DOHH2 (cell line): Measurements from ENCODE around the gene RPL18.

ENCODE experiments used
- H3F3A ChIP-seq: fragments of 200-600 bp; sonication (generic), shearing (Covaris generic); 2 replicates; pipeline ENCODE4 v1.6.0; 2016; ENCODE audit warnings: antibody characterized with exemption, mild to moderate bottlenecking; ENCODE audit not compliant: control insufficient read depth, insufficient read depth
- H3K27ac ChIP-seq: fragments of 200-600 bp; sonication (generic); 2 replicates; pipeline ENCODE4 v1.5.1; 2014; ENCODE audit warnings: low read depth, mild to moderate bottlenecking, low read length, moderate library complexity
- H3K27me3 ChIP-seq: fragments of 200-600 bp; sonication (generic); 2 replicates; pipeline ENCODE4 v1.6.1; 2014; ENCODE audit warnings: mild to moderate bottlenecking, low read length, mixed read lengths; ENCODE audit not compliant: control insufficient read depth
- H3K36me3 ChIP-seq: fragments of 200-600 bp; sonication (generic); 2 replicates; pipeline ENCODE4 v1.6.1; 2014; ENCODE audit warnings: mild to moderate bottlenecking, low read length, moderate library complexity, mixed read lengths; ENCODE audit not compliant: control insufficient read depth
- H3K4me1 ChIP-seq: fragments of 200-600 bp; sonication (generic); 2 replicates; pipeline ENCODE4 v1.6.1; 2014; ENCODE audit warnings: mild to moderate bottlenecking, low read length, mixed read lengths; ENCODE audit not compliant: control insufficient read depth
- H3K4me2 ChIP-seq: fragments of 200-600 bp; sonication (generic); 2 replicates; pipeline ENCODE4 v1.6.0; 2014; ENCODE audit warnings: mild to moderate bottlenecking, low read length, moderate library complexity
- H3K4me3 ChIP-seq: fragments of 200-600 bp; sonication (generic); 2 replicates; pipeline ENCODE4 v1.5.1; 2014; ENCODE audit warnings: mild to moderate bottlenecking, low read length, mixed read lengths
- H3K79me2 ChIP-seq: fragments of 200-600 bp; sonication (generic); 2 replicates; pipeline ENCODE4 v1.6.1; 2014; ENCODE audit warnings: mild to moderate bottlenecking, low read length, mixed read lengths; ENCODE audit not compliant: control insufficient read depth
- H3K9me2 ChIP-seq: fragments of 200-600 bp; sonication (generic); replicated peaks from 2 replicates; pipeline ENCODE4 v1.6.1; 2014; ENCODE audit warnings: mild to moderate bottlenecking, low read length, mixed read lengths; ENCODE audit not compliant: control insufficient read depth
- H3K9me3 ChIP-seq: fragments of 200-600 bp; sonication (generic); 2 replicates; pipeline ENCODE4 v1.6.1; 2014; ENCODE audit warnings: antibody characterized with exemption, low read length, mixed read lengths; ENCODE audit not compliant: control insufficient read depth, insufficient read depth
- H4K20me1 ChIP-seq: fragments of 200-600 bp; sonication (generic); 2 replicates; pipeline ENCODE4 v1.6.0; 2014; ENCODE audit warnings: low read depth, mild to moderate bottlenecking, antibody characterized with exemption, low read length, moderate library complexity; ENCODE audit not compliant: control insufficient read depth, insufficient read depth
- EZH2phosphoT487 ChIP-seq: fragments of 200-600 bp; sonication (generic); IDR thresholded peaks from 2 replicates; pipeline ENCODE4 v1.6.1; 2017; ENCODE audit warnings: borderline replicate concordance, mild to moderate bottlenecking, antibody characterized with exemption, low read length, moderate library complexity, mixed read lengths
- TF ChIP-seq, protein P1 (sequence below): fragments of 200-600 bp; sonication (generic); IDR thresholded peaks from one replicate; pipeline ENCODE4 v1.5.1; 2014; ENCODE audit warnings: antibody characterized with exemption, mild to moderate bottlenecking, low read depth, low read length; ENCODE audit not compliant: poor library complexity, severe bottlenecking

The RPL18 gene

DNA sequence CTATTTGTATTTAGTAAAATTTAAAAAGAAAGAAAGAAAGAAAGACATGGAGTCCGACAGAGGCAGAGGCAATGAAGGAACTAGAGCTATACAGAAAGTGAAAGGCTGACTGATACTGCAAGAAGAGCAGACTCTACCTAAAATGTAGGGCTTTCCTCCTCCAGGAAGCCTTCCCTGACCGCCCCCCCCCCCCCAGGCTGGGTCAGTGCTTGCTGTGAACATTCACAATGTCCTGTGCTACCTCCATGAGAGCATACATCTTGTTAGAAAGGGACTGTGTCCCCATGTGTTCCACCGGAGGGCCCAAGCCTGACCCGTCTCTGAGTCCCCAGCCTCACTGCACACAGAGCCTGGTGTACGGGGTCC lies 32.7 kb upstream of the RPL18 start:
- peaks cover 63% of the 10 kb centered on the region for H3K4me1 ChIP-seq
- H3K4me2 ChIP-seq: no peak overlapping the region

DNA sequence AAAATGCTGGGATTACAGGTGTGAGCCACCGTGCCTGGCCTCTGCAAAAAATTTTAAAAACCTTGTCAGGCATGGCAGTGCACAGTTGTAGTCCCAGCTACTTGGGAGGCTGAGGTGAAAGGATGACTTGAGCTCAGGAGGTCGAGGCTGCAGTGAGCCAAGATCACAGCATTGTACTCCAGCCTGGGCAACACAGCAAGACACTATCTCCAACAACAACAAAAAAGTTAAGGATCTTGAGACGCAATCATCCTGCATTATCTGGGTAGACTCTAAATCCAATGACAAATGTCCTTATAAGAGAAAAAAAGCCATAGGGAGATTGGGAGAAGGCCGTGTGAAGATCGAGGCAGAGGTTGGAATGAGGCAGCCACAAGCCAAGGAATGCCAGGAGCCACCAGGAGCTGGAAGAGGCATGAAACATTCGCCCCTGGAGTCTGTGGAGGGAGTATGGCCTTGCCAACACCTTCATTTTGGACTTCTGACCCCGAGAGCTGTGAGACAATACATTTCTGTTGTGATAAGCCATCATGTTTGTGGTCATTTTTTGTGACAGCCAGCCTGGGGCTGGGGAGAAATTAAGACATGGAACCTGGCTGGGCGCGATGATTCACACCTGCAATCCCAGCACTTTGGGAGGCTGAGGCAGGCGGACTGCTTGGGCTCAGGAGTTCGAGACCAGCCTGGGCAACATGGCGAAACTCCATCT lies 32.1 kb upstream of the RPL18 start:
- TF ChIP-seq, protein P1, sequence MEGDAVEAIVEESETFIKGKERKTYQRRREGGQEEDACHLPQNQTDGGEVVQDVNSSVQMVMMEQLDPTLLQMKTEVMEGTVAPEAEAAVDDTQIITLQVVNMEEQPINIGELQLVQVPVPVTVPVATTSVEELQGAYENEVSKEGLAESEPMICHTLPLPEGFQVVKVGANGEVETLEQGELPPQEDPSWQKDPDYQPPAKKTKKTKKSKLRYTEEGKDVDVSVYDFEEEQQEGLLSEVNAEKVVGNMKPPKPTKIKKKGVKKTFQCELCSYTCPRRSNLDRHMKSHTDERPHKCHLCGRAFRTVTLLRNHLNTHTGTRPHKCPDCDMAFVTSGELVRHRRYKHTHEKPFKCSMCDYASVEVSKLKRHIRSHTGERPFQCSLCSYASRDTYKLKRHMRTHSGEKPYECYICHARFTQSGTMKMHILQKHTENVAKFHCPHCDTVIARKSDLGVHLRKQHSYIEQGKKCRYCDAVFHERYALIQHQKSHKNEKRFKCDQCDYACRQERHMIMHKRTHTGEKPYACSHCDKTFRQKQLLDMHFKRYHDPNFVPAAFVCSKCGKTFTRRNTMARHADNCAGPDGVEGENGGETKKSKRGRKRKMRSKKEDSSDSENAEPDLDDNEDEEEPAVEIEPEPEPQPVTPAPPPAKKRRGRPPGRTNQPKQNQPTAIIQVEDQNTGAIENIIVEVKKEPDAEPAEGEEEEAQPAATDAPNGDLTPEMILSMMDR: no peak
- TF ChIP-seq EZH2phosphoT487: no peak
- H3K4me3 ChIP-seq: no peak overlapping the region
- H3K27me3 ChIP-seq: no peaks in the 10 kb centered on the region
- H3K79me2 ChIP-seq: no peaks in the 10 kb centered on the region
- H3K27ac ChIP-seq: no peak overlapping the region
- H3K9me2 ChIP-seq: no peaks in the 10 kb centered on the region
- H3K9me3 ChIP-seq: no peaks in the 10 kb centered on the region
- H3K4me1 ChIP-seq: peaks cover 65% of the 10 kb centered on the region
- peaks cover 24% of the 10 kb centered on the region for H3F3A ChIP-seq
- no peaks in the 10 kb centered on the region for H3K36me3 ChIP-seq
- no peak overlapping the region for H3K4me2 ChIP-seq
- H4K20me1 ChIP-seq: no peaks in the 10 kb centered on the region

More for the DNA sequence above, 32.7 kb upstream of the RPL18 start:
- Histone ChIP-seq H3K36me3 (no peaks in the 10 kb centered on the region), H3K79me2 (no peaks in the 10 kb centered on the region), H4K20me1 (no peaks in the 10 kb centered on the region), H3F3A (peaks cover 24% of the 10 kb centered on the region), H3K27me3 (no peaks in the 10 kb centered on the region), H3K9me2 (no peaks in the 10 kb centered on the region), H3K27ac (no peak overlapping the region), H3K9me3 (no peaks in the 10 kb centered on the region), H3K4me3 (no peak overlapping the region)
- no peak for TF ChIP-seq EZH2phosphoT487
- TF ChIP-seq, protein P1: no peak

DNA sequence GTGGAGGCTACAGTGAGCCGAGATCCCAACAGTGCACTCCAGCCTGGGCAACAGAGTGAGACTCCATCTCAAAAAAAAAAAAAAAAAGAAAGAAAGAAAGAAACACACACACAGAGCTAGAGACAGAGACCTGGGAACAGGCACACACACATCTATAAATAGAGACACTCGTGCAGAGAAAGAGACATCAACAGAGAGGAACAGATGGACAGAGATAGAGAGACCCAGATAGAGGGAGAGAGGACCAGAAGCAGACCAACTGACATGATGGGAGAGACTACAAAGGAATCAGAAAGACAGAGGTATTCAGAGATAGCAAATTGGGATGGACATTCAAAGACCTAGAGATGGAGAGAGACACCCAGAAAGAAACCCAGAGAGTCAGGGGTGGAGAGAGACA lies 29.2 kb upstream of the RPL18 start:
- Histone ChIP-seq H3K36me3 (no peaks in the 10 kb centered on the region), H3K27me3 (no peaks in the 10 kb centered on the region), H3K4me3 (peak overlapping the region; percentile 61), H3F3A (peaks cover 28% of the 10 kb centered on the region), H3K79me2 (no peaks in the 10 kb centered on the region), H3K4me2 (peak overlapping the region; percentile 67), H3K4me1 (peaks cover 75% of the 10 kb centered on the region), H4K20me1 (no peaks in the 10 kb centered on the region), H3K9me2 (no peaks in the 10 kb centered on the region), H3K27ac (peak overlapping the region; percentile 95), H3K9me3 (no peaks in the 10 kb centered on the region)
- no peak for TF ChIP-seq EZH2phosphoT487
- TF ChIP-seq, protein P1: no peak
